ENCODE measurements around the gene CEMIP.

Gene CEMIP

DNA sequence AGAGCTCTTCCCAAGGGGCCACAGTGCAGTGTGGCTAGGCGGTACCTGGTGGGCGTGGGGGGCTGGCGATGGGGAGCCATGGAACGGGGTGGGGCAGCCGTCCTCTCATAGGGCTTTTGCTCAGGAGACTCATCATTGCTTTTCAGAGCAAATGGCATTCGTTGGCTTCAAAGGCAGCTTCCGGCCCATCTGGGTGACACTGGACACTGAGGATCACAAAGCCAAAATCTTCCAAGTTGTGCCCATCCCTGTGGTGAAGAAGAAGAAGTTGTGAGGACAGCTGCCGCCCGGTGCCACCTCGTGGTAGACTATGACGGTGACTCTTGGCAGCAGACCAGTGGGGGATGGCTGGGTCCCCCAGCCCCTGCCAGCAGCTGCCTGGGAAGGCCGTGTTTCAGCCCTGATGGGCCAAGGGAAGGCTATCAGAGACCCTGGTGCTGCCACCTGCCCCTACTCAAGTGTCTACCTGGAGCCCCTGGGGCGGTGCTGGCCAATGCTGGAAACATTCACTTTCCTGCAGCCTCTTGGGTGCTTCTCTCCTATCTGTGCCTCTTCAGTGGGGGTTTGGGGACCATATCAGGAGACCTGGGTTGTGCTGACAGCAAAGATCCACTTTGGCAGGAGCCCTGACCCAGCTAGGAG, 169.6 kb downstream of the CEMIP start:
- no peak overlapping the region for H3K4me3 ChIP-seq
- no peak overlapping the region for H3K27ac ChIP-seq
- peak; percentile 8 to 59 for DNase-seq
- H3K4me1 ChIP-seq = no peaks in the 10 kb centered on the region
- H3K36me3 ChIP-seq = peaks cover 63 to 99% (median 73%) of the 10 kb centered on the region in 3 donors
- TF ChIP-seq, protein P1, sequence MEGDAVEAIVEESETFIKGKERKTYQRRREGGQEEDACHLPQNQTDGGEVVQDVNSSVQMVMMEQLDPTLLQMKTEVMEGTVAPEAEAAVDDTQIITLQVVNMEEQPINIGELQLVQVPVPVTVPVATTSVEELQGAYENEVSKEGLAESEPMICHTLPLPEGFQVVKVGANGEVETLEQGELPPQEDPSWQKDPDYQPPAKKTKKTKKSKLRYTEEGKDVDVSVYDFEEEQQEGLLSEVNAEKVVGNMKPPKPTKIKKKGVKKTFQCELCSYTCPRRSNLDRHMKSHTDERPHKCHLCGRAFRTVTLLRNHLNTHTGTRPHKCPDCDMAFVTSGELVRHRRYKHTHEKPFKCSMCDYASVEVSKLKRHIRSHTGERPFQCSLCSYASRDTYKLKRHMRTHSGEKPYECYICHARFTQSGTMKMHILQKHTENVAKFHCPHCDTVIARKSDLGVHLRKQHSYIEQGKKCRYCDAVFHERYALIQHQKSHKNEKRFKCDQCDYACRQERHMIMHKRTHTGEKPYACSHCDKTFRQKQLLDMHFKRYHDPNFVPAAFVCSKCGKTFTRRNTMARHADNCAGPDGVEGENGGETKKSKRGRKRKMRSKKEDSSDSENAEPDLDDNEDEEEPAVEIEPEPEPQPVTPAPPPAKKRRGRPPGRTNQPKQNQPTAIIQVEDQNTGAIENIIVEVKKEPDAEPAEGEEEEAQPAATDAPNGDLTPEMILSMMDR (IDR thresholded peaks at IDR 0.05) = no peak
- intact Hi-C loops (cut with DNase I; ENCODE audit: low total_unique reads) = no loop called here
- no peaks in the 10 kb centered on the region for H3K27me3 ChIP-seq
- no peaks in the 10 kb centered on the region for H3K9me3 ChIP-seq

DNA sequence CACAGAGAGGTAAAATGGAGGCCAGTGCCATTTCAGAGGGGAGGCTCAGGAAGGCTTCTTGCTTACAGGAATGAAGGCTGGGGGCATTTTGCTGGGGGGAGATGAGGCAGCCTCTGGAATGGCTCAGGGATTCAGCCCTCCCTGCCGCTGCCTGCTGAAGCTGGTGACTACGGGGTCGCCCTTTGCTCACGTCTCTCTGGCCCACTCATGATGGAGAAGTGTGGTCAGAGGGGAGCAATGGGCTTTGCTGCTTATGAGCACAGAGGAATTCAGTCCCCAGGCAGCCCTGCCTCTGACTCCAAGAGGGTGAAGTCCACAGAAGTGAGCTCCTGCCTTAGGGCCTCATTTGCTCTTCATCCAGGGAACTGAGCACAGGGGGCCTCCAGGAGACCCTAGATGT, 170.6 kb downstream of the CEMIP start:
- Histone ChIP-seq H3K27ac (no peak overlapping the region), H3K36me3 (peaks cover 64 to 89% (median 70%) of the 10 kb centered on the region in 3 donors)
- intact Hi-C loops (cut with DNase I; ENCODE audit: low total_unique reads) = no loop called here

DNA sequence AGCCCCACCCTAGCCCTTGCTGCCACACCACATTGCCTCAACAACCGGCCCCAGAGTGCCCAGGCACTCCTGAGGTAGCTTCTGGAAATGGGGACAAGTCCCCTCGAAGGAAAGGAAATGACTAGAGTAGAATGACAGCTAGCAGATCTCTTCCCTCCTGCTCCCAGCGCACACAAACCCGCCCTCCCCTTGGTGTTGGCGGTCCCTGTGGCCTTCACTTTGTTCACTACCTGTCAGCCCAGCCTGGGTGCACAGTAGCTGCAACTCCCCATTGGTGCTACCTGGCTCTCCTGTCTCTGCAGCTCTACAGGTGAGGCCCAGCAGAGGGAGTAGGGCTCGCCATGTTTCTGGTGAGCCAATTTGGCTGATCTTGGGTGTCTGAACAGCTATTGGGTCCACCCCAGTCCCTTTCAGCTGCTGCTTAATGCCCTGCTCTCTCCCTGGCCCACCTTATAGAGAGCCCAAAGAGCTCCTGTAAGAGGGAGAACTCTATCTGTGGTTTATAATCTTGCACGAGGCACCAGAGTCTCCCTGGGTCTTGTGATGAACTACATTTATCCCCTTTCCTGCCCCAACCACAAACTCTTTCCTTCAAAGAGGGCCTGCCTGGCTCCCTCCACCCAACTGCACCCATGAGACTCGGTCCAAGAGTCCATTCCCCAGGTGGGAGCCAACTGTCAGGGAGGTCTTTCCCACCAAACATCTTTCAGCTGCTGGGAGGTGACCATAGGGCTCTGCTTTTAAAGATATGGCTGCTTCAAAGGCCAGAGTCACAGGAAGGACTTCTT, 171.3 kb downstream of the CEMIP start:
- TF ChIP-seq, protein P1 (IDR thresholded peaks at IDR 0.05) = no peak
- peaks cover 0 to under 1% (median 0%) of the 10 kb centered on the region in 4 donors for H3K4me1 ChIP-seq
- H3K36me3 ChIP-seq = peaks cover 60 to 82% (median 65%) of the 10 kb centered on the region in 3 donors
- H3K4me3 ChIP-seq = no peak overlapping the region
- intact Hi-C loops (cut with DNase I; ENCODE audit: low total_unique reads) = no loop called here
- H3K9me3 ChIP-seq = no peaks in the 10 kb centered on the region
- H3K27me3 ChIP-seq = no peaks in the 10 kb centered on the region
- no peak overlapping the region for H3K27ac ChIP-seq
- DNase-seq = peak in 1 of 2 donors; percentile 41

More for the DNA sequence above, 170.6 kb downstream of the CEMIP start:
- H3K4me1 ChIP-seq = no peaks in the 10 kb centered on the region
- no peaks in the 10 kb centered on the region for H3K9me3 ChIP-seq
- peak in 1 of 2 donors; percentile 23 for DNase-seq
- no peaks in the 10 kb centered on the region for H3K27me3 ChIP-seq
- no peak overlapping the region for H3K4me3 ChIP-seq
- TF ChIP-seq, protein P1 (IDR thresholded peaks at IDR 0.05) = no peak

DNA sequence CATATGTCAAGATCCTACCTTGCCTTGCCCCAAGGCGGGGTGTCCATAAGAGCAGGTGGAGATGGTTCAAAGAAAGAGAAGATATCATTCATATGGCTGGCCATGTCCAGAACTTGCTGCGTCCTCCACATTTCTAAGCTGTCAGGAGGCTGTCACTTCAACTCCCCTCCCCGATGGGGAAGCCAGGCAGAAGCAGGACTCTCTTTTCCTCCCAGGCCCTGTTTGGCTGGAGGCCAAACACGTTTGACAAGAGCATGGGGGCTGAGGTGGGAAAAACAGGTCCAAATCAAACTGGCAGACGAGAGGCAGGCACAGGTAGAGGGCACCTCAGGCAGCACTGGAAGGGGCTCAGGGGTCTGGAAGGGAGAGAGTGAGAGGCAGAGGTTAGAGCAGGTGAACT, 172.8 kb downstream of the CEMIP start:
- Histone ChIP-seq H3K9me3 (no peaks in the 10 kb centered on the region), H3K4me1 (peaks cover 0 to 10% (median 2%) of the 10 kb centered on the region in 4 donors), H3K36me3 (peaks cover 50 to 67% (median 51%) of the 10 kb centered on the region in 3 donors), H3K4me3 (no peak overlapping the region), H3K27ac (no peak overlapping the region), H3K27me3 (no peaks in the 10 kb centered on the region)
- DNase-seq = peak in 1 of 2 donors; percentile 56
- intact Hi-C loops (cut with DNase I; ENCODE audit: low total_unique reads) = no loop called here
- TF ChIP-seq, protein P1 (IDR thresholded peaks at IDR 0.05) = no peak

DNA sequence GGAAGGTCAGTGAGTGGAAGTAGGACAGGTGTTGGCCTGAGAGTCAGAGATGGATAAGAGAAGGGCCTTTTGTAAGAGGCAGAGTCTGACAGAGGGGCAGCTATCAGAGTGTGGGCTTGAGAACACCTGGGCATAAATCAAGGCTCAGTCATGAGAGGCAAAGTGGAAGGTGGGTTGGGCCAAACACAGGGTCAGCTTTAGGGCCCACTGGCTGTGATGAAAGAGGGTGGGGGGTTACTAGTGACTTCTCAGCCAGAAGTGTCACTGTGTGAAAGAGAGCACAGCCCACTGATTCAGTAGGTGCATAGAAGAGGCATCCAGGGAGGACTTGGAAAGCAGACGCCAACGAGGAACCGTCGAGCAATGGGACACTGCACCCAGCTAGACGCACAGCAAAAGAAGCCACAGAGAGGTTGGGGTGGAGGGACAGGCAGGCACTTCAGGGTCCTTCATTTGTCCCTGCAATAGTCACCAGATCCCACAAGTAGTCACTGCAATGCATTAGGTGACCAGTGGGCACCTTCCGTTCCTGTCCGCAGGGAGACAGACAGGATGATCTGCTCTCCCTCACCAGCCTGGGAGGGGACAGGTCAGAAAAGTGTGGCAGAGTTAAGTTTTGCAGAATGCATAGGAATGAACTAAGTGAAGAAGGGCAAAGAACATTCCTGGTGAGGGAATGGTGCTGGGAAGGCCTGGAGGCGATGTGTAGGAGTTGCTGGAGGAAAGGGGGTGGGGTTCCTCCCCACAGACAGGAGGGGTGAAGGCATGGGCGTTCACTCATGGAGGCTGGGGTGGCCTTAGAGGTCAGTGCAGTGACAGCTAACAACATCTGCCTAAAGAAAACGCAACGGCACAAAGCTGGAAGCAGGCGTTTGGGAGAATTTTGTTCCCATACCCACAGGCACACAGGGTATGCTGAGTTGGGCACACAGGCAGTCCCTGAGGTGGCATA, 174.1 kb downstream of the CEMIP start:
- TF ChIP-seq, protein P1 (IDR thresholded peaks at IDR 0.05) = no peak
- peak in 1 of 2 donors; percentile 21 for DNase-seq
- Histone ChIP-seq H3K4me3 (no peak overlapping the region), H3K9me3 (no peaks in the 10 kb centered on the region), H3K36me3 (peaks cover 38 to 54% (median 41%) of the 10 kb centered on the region in 3 donors), H3K27ac (no peak overlapping the region), H3K4me1 (peaks cover 0 to 10% (median 2%) of the 10 kb centered on the region in 4 donors), H3K27me3 (no peaks in the 10 kb centered on the region)
- intact Hi-C loops (cut with DNase I; ENCODE audit: low total_unique reads) = no loop called here

All from tibial artery (tissue), 4 donors.